GM18519 (cell line): ENCODE results near the gene PTPRK.
A peak's percentile ranks its signal among the peaks of the same experiment; 100 is the strongest.

Experiments
- ATAC-seq: cut with Tn5 transposase; IDR thresholded peaks from one replicate; pipeline ENCODE4 v1.9.1; 2021; ENCODE audit warnings: mild to moderate bottlenecking, moderate library complexity; ENCODE audit not compliant: unreplicated experiment, low FRiP score

Gene PTPRK

GRCh38 chr6:128111096-128111495, 409.3 kb downstream of the PTPRK start:
- no peak for ATAC-seq

GRCh38 chr6:128107682-128108081, 412.7 kb downstream of the PTPRK start:
- ATAC-seq, result no peak

GRCh38 chr6:128099571-128100197, 420.7 kb downstream of the PTPRK start:
- ATAC-seq, result no peak

GRCh38 chr6:128098000-128098581, 422.3 kb downstream of the PTPRK start:
- ATAC-seq, result peak; percentile 40

- ATAC-seq, result no peak
Observed at GRCh38 chr6:128097009-128097408, 423.4 kb downstream of the PTPRK start.

GRCh38 chr6:128095362-128095761, 425.0 kb downstream of the PTPRK start:
- ATAC-seq, result no peak

- no peak for ATAC-seq
Observed at GRCh38 chr6:128079021-128079420, 441.4 kb downstream of the PTPRK start.

- ATAC-seq, result peak; percentile 73
Observed at GRCh38 chr6:128078276-128078675, 442.1 kb downstream of the PTPRK start.

- ATAC-seq, result no peak
Observed at GRCh38 chr6:128076843-128077242, 443.6 kb downstream of the PTPRK start.

- ATAC-seq, result no peak
Observed at GRCh38 chr6:128074567-128074966, 445.8 kb downstream of the PTPRK start.

- ATAC-seq, result no peak
Observed at GRCh38 chr6:128073389-128073788, 447.0 kb downstream of the PTPRK start.

- peak; percentile 86 for ATAC-seq
Observed at GRCh38 chr6:128071212-128071611, 449.2 kb downstream of the PTPRK start.

GRCh38 chr6:128070406-128070805, 450.0 kb downstream of the PTPRK start:
- ATAC-seq, result no peak

- ATAC-seq, result no peak
Observed at GRCh38 chr6:128069188-128069587, 451.2 kb downstream of the PTPRK start.

GRCh38 chr6:128068119-128068479, 452.3 kb downstream of the PTPRK start:
- no peak for ATAC-seq

GRCh38 chr6:128067446-128068118, 452.8 kb downstream of the PTPRK start:
- ATAC-seq, result no peak

- ATAC-seq, result no peak
Observed at GRCh38 chr6:128065072-128065471, 455.3 kb downstream of the PTPRK start.

GRCh38 chr6:128064540-128064895, 455.9 kb downstream of the PTPRK start:
- no peak for ATAC-seq

GRCh38 chr6:128063850-128064539, 456.4 kb downstream of the PTPRK start:
- no peak for ATAC-seq

GRCh38 chr6:128062882-128063603, 457.4 kb downstream of the PTPRK start:
- no peak for ATAC-seq

- no peak for ATAC-seq
Observed at GRCh38 chr6:128057946-128058345, 462.5 kb downstream of the PTPRK start.
